Measurements from ENCODE around the gene ZBTB46.

The ZBTB46 gene

GRCh38 chr20:63747622-63748069 lies 83.4 kb downstream of the ZBTB46 start:
- Mint-ChIP-seq H3K9me3 (no peaks in the 10 kb centered on the region), H3K27ac (no peak overlapping the region), H3K4me3 (no peak overlapping the region), H3K36me3 (ENCODE audit: low read depth) (peaks cover 24% of the 10 kb centered on the region), H3K4me1 (peaks cover 4% of the 10 kb centered on the region), H3K27me3 (ENCODE audit: low read depth) (no peaks in the 10 kb centered on the region)
- TF ChIP-seq, protein P1, sequence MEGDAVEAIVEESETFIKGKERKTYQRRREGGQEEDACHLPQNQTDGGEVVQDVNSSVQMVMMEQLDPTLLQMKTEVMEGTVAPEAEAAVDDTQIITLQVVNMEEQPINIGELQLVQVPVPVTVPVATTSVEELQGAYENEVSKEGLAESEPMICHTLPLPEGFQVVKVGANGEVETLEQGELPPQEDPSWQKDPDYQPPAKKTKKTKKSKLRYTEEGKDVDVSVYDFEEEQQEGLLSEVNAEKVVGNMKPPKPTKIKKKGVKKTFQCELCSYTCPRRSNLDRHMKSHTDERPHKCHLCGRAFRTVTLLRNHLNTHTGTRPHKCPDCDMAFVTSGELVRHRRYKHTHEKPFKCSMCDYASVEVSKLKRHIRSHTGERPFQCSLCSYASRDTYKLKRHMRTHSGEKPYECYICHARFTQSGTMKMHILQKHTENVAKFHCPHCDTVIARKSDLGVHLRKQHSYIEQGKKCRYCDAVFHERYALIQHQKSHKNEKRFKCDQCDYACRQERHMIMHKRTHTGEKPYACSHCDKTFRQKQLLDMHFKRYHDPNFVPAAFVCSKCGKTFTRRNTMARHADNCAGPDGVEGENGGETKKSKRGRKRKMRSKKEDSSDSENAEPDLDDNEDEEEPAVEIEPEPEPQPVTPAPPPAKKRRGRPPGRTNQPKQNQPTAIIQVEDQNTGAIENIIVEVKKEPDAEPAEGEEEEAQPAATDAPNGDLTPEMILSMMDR (IDR thresholded peaks at IDR 0.05; ENCODE audit: unreplicated experiment in 3 of 3) = no peak

- TF ChIP-seq, protein P1 (IDR thresholded peaks at IDR 0.05; ENCODE audit: unreplicated experiment in 3 of 3) = no peak
- Mint-ChIP-seq H3K4me3 (no peak overlapping the region), H3K27ac (no peak overlapping the region), H3K27me3 (ENCODE audit: low read depth) (no peaks in the 10 kb centered on the region), H3K36me3 (ENCODE audit: low read depth) (peaks cover 24% of the 10 kb centered on the region), H3K4me1 (peaks cover 4% of the 10 kb centered on the region), H3K9me3 (no peaks in the 10 kb centered on the region)
Measured at GRCh38 chr20:63746751-63747315, 84.2 kb downstream of the ZBTB46 start.

GRCh38 chr20:63745961-63746731 lies 84.9 kb downstream of the ZBTB46 start:
- Mint-ChIP-seq H3K4me3 (no peak overlapping the region), H3K27me3 (ENCODE audit: low read depth) (no peaks in the 10 kb centered on the region), H3K9me3 (no peaks in the 10 kb centered on the region), H3K4me1 (peaks cover 4% of the 10 kb centered on the region), H3K36me3 (ENCODE audit: low read depth) (peaks cover 24% of the 10 kb centered on the region), H3K27ac (peak overlapping the region; percentile 21 to 66 (median 56))
- TF ChIP-seq, protein P1 (IDR thresholded peaks at IDR 0.05; ENCODE audit: unreplicated experiment in 3 of 3) = no peak

GRCh38 chr20:63745424-63745805 lies 85.6 kb downstream of the ZBTB46 start:
- H3K27me3 Mint-ChIP-seq (ENCODE audit: low read depth) = no peaks in the 10 kb centered on the region
- peaks cover 24% of the 10 kb centered on the region for H3K36me3 Mint-ChIP-seq (ENCODE audit: low read depth)
- H3K4me1 Mint-ChIP-seq = peaks cover 4% of the 10 kb centered on the region
- no peak overlapping the region for H3K4me3 Mint-ChIP-seq
- TF ChIP-seq, protein P1 (IDR thresholded peaks at IDR 0.05; ENCODE audit: unreplicated experiment in 3 of 3) = no peak
- H3K9me3 Mint-ChIP-seq = no peaks in the 10 kb centered on the region
- H3K27ac Mint-ChIP-seq = peak overlapping the region; percentile 21 to 66 (median 56)

GRCh38 chr20:63744574-63745423 lies 86.3 kb downstream of the ZBTB46 start:
- Mint-ChIP-seq H3K4me3 (no peak overlapping the region), H3K4me1 (peaks cover 4% of the 10 kb centered on the region), H3K9me3 (no peaks in the 10 kb centered on the region), H3K36me3 (ENCODE audit: low read depth) (peaks cover 24% of the 10 kb centered on the region), H3K27ac (peak overlapping the region in 2 of 3 experiments; percentile 51 to 56), H3K27me3 (ENCODE audit: low read depth) (no peaks in the 10 kb centered on the region)
- TF ChIP-seq, protein P1 (IDR thresholded peaks at IDR 0.05; ENCODE audit: unreplicated experiment in 3 of 3) = no peak

All from nephron (organoid).